ENCODE data around the gene CCDC117.

- TF ChIP-seq MXI1 (conservative IDR thresholded peaks at IDR 0.05; ENCODE audit: poor library complexity, severe bottlenecking) = no peak
- TF ChIP-seq CTCF (IDR thresholded peaks at IDR 0.05; ENCODE audit: poor library complexity, severe bottlenecking) = no peak
- no peak for TF ChIP-seq EP300 (conservative IDR thresholded peaks at IDR 0.05; ENCODE audit: poor library complexity, severe bottlenecking)
- TF ChIP-seq EZH2 (IDR thresholded peaks at IDR 0.05; ENCODE audit: borderline replicate concordance, insufficient read depth, low read length, poor library complexity, severe bottlenecking) = no peak
- TF ChIP-seq, protein P1, sequence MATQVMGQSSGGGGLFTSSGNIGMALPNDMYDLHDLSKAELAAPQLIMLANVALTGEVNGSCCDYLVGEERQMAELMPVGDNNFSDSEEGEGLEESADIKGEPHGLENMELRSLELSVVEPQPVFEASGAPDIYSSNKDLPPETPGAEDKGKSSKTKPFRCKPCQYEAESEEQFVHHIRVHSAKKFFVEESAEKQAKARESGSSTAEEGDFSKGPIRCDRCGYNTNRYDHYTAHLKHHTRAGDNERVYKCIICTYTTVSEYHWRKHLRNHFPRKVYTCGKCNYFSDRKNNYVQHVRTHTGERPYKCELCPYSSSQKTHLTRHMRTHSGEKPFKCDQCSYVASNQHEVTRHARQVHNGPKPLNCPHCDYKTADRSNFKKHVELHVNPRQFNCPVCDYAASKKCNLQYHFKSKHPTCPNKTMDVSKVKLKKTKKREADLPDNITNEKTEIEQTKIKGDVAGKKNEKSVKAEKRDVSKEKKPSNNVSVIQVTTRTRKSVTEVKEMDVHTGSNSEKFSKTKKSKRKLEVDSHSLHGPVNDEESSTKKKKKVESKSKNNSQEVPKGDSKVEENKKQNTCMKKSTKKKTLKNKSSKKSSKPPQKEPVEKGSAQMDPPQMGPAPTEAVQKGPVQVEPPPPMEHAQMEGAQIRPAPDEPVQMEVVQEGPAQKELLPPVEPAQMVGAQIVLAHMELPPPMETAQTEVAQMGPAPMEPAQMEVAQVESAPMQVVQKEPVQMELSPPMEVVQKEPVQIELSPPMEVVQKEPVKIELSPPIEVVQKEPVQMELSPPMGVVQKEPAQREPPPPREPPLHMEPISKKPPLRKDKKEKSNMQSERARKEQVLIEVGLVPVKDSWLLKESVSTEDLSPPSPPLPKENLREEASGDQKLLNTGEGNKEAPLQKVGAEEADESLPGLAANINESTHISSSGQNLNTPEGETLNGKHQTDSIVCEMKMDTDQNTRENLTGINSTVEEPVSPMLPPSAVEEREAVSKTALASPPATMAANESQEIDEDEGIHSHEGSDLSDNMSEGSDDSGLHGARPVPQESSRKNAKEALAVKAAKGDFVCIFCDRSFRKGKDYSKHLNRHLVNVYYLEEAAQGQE (IDR thresholded peaks at IDR 0.05; ENCODE audit: borderline replicate concordance) = no peak
- no peak for TF ChIP-seq POLR2AphosphoS5 (IDR thresholded peaks at IDR 0.05)
These were observed 36.3 kb downstream of the CCDC117 start for GRCh38 chr22:28808716-28809355.
